Ishikawa (cell line): Measurements from ENCODE around the gene TBC1D22A.
A peak's percentile ranks its signal among the peaks of the same experiment; 100 is the strongest.

Experiments used
- CEBPB ChIP-seq: IDR thresholded peaks from 2 replicates; pipeline ENCODE4 v1.6.1; 2012
- CREB1 ChIP-seq: IDR thresholded peaks from 2 replicates; pipeline ENCODE4 v1.6.1; 2012; ENCODE audit warnings: low read depth
- EGR1 ChIP-seq: IDR thresholded peaks from 2 replicates; pipeline ENCODE4 v1.6.1; 2012
- EP300 ChIP-seq: IDR thresholded peaks from 2 replicates; pipeline ENCODE4 v1.6.1; 2012; ENCODE audit warnings: borderline replicate concordance
- FOXM1 ChIP-seq: IDR thresholded peaks from 2 replicates; pipeline ENCODE4 v1.6.1; 2012; ENCODE audit warnings: low read depth, borderline replicate concordance
- MAX ChIP-seq: IDR thresholded peaks from 2 replicates; pipeline ENCODE4 v1.6.1; 2012
- NFIC ChIP-seq: IDR thresholded peaks from 2 replicates; pipeline ENCODE4 v1.6.1; 2012
- RAD21 ChIP-seq: IDR thresholded peaks from 2 replicates; pipeline ENCODE4 v1.6.1; 2012; ENCODE audit warnings: low read depth
- REST ChIP-seq: IDR thresholded peaks from 2 replicates; pipeline ENCODE4 v1.6.1; 2012; ENCODE audit warnings: low read depth, mild to moderate bottlenecking
- TAF1 ChIP-seq: IDR thresholded peaks from 2 replicates; pipeline ENCODE4 v1.6.1; 2012; ENCODE audit warnings: low read depth, mild to moderate bottlenecking
- TCF12 ChIP-seq: IDR thresholded peaks from 2 replicates; pipeline ENCODE4 v1.6.1; 2012; ENCODE audit warnings: low read depth
- TEAD4 ChIP-seq: IDR thresholded peaks from 2 replicates; pipeline ENCODE4 v1.6.1; 2012
- USF1 ChIP-seq: IDR thresholded peaks from 2 replicates; pipeline ENCODE4 v1.6.1; 2012
- YY1 ChIP-seq: IDR thresholded peaks from 2 replicates; pipeline ENCODE4 v1.6.1; 2012; ENCODE audit warnings: low read depth
- ZBTB7A ChIP-seq: IDR thresholded peaks from 2 replicates; pipeline ENCODE4 v1.6.1; 2012; ENCODE audit warnings: low read depth

Gene TBC1D22A

GRCh38 chr22:47039356-47039755, 276.9 kb downstream of the TBC1D22A start:
- TF ChIP-seq USF1 (no peak), TEAD4 (no peak), EP300 (no peak), TCF12 (no peak), TAF1 (no peak), REST (no peak), RAD21 (no peak)

- no peak for TF ChIP-seq RAD21
- no peak for TF ChIP-seq TAF1
- no peak for TF ChIP-seq TCF12
- no peak for TF ChIP-seq YY1
- TF ChIP-seq TEAD4: no peak
- no peak for TF ChIP-seq REST
- TF ChIP-seq EP300: no peak
- TF ChIP-seq EGR1: no peak
- no peak for TF ChIP-seq MAX
- no peak for TF ChIP-seq CREB1
- TF ChIP-seq ZBTB7A: no peak
- no peak for TF ChIP-seq NFIC
- TF ChIP-seq CEBPB: no peak
- no peak for TF ChIP-seq FOXM1
- TF ChIP-seq USF1: no peak
These were observed 278.2 kb downstream of the TBC1D22A start for GRCh38 chr22:47040486-47041270.

- TF ChIP-seq CREB1 (no peak), EP300 (no peak), MAX (no peak), EGR1 (no peak), ZBTB7A (no peak), USF1 (no peak), TEAD4 (no peak), CEBPB (no peak), RAD21 (no peak), TAF1 (no peak), FOXM1 (no peak), TCF12 (no peak), NFIC (no peak)
These were observed 279.0 kb downstream of the TBC1D22A start for GRCh38 chr22:47041271-47042115.

- TF ChIP-seq TAF1 (no peak), REST (0 out of 2 replicates have a peak, but pooled peaks have one; percentile 2), USF1 (no peak)
These were observed 279.8 kb downstream of the TBC1D22A start for GRCh38 chr22:47042116-47042825.
